Peyer's patch (tissue), 4 donors: Measurements from ENCODE around the gene ZFAND5. TPM values are rescaled to one million over a fixed set of nuclear protein-coding genes. Genes with fewer than 3 reads are reported as not detected.

Source experiments
- DNase-seq, 3 donors: peaks; one replicate each; pipeline ENCODE4 v3.0.0-alpha.2; 2017 to 2019
- H3K27ac ChIP-seq, 4 donors: fragments of 200-600 bp; sonication (generic); one replicate each; pipeline ENCODE4 v1.5.1; 2016 to 2019
- H3K27me3 ChIP-seq, 2 donors: fragments of 200-600 bp; sonication (generic); one replicate each; pipeline ENCODE4 v1.5.1; 2019
- H3K36me3 ChIP-seq, 3 donors: fragments of 200-600 bp; sonication (generic); one replicate each; pipeline ENCODE4 v1.5.1; 2016 to 2019
- H3K4me1 ChIP-seq, 4 donors: fragments of 200-600 bp; sonication (generic); one replicate each; pipeline ENCODE4 v1.5.1; 2016 to 2019
- H3K4me3 ChIP-seq, 4 donors: fragments of 200-600 bp; sonication (generic); 1 replicate in 3 of 4; 2 replicates in 1 of 4; pipeline ENCODE4 v1.5.1; 2016 to 2019; ENCODE audit warnings: mild to moderate bottlenecking in 1 of 4
- H3K9me3 ChIP-seq, 4 donors: fragments of 200-600 bp; sonication (generic); one replicate each; pipeline ENCODE4 v1.5.1; 2016 to 2019; ENCODE audit warnings: mild to moderate bottlenecking in 1 of 4
- POLR2A ChIP-seq, 2 donors: fragments of 450-650 bp; IDR thresholded peaks; one replicate each; pipeline ENCODE4 v1.5.1; 2017; ENCODE audit warnings: antibody characterized with exemption in 2 of 2, mild to moderate bottlenecking in 2 of 2, moderate library complexity in 2 of 2
- total RNA-seq, 4 donors: library from RNA; depleted of rRNA; stranded (reverse); fragments of >200 nt; gene quantifications; one replicate each; pipeline ENCODE4 v1.1.0, GENCODE V29; 2016
- TF ChIP-seq, protein P1 (sequence below), 6 experiments: fragments of 450-650 bp in 4 of 6; fragments of 200-600 bp in 2 of 6; sonication (generic) in 1 of 6; IDR thresholded peaks; one replicate each; pipeline ENCODE4 v1.5.1; 2017 to 2019; ENCODE audit warnings: antibody characterized with exemption in 6 of 6, mild to moderate bottlenecking in 3 of 6, moderate library complexity in 1 of 6

ZFAND5 gene
- total RNA-seq, 4 donors from 2014 or later = 69.0 to 272 (median 135) TPM

DNA sequence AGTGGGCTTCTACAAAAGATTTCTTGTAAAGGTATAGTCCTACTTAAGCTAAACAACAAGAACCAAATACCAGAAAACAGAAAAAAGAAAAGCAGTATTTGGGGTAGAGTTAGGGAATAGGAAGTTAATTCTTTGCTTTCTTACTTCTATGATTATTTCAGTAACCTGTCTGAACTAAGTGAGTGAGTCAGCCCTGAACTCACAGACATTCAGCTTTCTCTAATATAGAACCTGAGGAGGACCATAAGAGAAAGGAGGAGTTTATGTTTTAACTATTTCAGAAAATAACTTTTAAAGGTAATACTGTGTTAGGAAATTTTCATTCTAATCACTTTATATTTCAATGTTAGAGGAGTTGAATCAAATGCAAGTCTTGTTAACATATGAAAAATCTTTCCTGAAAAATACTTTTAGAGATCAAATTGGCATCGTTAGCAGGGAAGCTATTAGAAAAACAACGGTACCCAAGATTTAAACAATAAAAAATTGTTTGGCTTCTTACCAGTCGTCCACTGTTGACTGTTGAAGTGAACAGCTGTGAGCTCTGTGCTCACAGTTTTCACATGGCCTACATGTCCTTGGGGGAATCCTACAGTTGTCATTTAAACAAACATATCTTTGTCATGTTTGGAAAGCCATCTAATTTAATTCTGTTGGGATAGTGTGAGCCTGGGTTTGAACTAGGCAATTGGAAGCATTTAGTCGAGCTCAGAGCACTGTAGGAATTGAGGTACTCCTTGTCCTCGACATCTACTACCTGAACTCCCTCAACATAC lies 19.9 kb upstream of the ZFAND5 start:
- H3K27ac ChIP-seq = no peak overlapping the region

DNA sequence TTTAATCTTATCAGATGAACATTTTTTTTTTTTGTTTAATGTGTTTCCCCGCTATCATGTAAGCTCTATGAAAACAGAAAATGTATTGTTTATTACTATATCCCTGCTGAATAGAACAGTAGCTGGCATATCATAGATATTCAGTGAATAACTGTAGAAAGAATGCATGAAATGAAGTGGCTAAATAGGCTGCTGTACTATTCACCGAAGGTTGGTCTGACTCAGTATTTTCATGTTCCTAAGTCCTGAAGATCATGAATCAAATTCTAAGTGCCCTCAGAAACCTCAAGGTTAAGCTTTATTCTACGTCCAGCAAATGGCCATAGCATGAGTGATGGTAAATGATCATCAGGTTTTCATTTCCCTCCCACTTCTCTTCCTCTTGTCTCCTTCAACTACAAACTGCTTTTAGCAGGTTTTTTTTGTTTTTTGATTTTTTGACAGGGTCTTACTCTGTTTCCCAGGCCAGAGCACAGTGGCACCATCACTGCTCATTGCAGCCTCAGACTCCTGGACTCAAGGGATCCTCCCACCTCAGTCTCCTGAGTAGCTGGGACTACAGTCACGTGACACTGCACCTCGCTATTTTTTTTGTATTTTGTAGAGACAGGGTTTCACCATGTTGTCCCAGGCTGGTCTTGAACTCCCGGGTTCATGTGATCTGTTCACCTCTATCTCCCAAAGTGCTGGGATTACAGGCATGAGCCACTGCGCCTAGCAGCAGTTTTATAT lies 19.1 kb upstream of the ZFAND5 start:
- no peak overlapping the region for H3K4me3 ChIP-seq
- no peak for DNase-seq
- no peak overlapping the region for H3K27ac ChIP-seq
- H3K4me1 ChIP-seq = no peaks in the 10 kb centered on the region
- no peaks in the 10 kb centered on the region for H3K27me3 ChIP-seq
- no peak for TF ChIP-seq POLR2A (IDR thresholded peaks at IDR 0.05)
- TF ChIP-seq, protein P1, sequence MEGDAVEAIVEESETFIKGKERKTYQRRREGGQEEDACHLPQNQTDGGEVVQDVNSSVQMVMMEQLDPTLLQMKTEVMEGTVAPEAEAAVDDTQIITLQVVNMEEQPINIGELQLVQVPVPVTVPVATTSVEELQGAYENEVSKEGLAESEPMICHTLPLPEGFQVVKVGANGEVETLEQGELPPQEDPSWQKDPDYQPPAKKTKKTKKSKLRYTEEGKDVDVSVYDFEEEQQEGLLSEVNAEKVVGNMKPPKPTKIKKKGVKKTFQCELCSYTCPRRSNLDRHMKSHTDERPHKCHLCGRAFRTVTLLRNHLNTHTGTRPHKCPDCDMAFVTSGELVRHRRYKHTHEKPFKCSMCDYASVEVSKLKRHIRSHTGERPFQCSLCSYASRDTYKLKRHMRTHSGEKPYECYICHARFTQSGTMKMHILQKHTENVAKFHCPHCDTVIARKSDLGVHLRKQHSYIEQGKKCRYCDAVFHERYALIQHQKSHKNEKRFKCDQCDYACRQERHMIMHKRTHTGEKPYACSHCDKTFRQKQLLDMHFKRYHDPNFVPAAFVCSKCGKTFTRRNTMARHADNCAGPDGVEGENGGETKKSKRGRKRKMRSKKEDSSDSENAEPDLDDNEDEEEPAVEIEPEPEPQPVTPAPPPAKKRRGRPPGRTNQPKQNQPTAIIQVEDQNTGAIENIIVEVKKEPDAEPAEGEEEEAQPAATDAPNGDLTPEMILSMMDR (IDR thresholded peaks at IDR 0.05) = no peak
- no peaks in the 10 kb centered on the region for H3K9me3 ChIP-seq
- no peaks in the 10 kb centered on the region for H3K36me3 ChIP-seq

More for the DNA sequence above, 19.9 kb upstream of the ZFAND5 start:
- no peak overlapping the region for H3K4me3 ChIP-seq
- H3K27me3 ChIP-seq = no peaks in the 10 kb centered on the region
- H3K4me1 ChIP-seq = no peaks in the 10 kb centered on the region
- TF ChIP-seq, protein P1 (IDR thresholded peaks at IDR 0.05) = no peak
- no peak for TF ChIP-seq POLR2A (IDR thresholded peaks at IDR 0.05)
- H3K9me3 ChIP-seq = no peaks in the 10 kb centered on the region
- H3K36me3 ChIP-seq = no peaks in the 10 kb centered on the region
- no peak for DNase-seq

DNA sequence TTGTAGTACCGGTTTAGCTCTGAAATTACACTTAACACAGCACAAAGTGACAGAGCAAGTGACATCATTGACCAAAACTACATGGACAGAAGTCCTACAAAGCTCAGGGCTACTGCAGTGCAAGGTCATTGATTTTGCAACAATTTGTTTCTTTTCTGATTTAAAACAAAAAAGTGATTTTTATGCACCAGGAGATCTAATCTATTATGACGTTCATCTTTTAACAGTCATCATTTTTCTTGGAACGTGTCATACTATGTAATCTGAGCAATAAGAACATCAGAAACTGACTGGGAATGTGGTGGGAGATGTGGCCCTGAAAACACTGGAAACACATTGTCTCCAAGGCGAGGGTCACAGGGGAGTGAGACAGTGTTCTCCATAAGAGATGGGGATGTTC lies 17.4 kb upstream of the ZFAND5 start:
- no peak for DNase-seq

DNA sequence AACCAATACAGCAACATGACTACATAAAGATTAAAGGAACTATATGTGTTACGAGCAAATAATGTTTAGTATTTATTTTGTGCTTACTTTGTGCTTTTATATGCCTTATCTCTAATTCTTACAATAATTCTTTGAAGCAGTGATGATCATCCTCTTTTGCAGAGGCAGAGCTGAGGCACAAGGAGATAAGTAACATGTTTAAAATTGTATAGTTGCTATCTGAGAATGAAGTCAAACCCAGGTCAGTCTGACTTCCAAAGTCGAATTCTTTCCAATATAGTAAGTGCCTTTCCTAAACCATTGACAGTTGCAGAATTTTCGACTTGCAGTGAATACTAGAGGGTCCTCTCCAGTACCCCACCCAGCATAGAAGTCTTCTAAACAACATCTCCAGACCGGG lies 12.0 kb upstream of the ZFAND5 start:
- TF ChIP-seq, protein P1 (IDR thresholded peaks at IDR 0.05) = no peak
- TF ChIP-seq POLR2A (IDR thresholded peaks at IDR 0.05) = no peak
- no peaks in the 10 kb centered on the region for H3K9me3 ChIP-seq
- H3K4me1 ChIP-seq = no peaks in the 10 kb centered on the region
- H3K36me3 ChIP-seq = no peaks in the 10 kb centered on the region
- H3K4me3 ChIP-seq = no peak overlapping the region
- H3K27me3 ChIP-seq = no peaks in the 10 kb centered on the region
- no peak for DNase-seq
- no peak overlapping the region for H3K27ac ChIP-seq

More for the DNA sequence above, 17.4 kb upstream of the ZFAND5 start:
- H3K36me3 ChIP-seq = no peaks in the 10 kb centered on the region
- H3K27me3 ChIP-seq = no peaks in the 10 kb centered on the region
- H3K4me1 ChIP-seq = no peaks in the 10 kb centered on the region
- H3K4me3 ChIP-seq = no peak overlapping the region
- H3K9me3 ChIP-seq = no peaks in the 10 kb centered on the region
- TF ChIP-seq, protein P1 (IDR thresholded peaks at IDR 0.05) = no peak
- TF ChIP-seq POLR2A (IDR thresholded peaks at IDR 0.05) = no peak
- H3K27ac ChIP-seq = no peak overlapping the region

DNA sequence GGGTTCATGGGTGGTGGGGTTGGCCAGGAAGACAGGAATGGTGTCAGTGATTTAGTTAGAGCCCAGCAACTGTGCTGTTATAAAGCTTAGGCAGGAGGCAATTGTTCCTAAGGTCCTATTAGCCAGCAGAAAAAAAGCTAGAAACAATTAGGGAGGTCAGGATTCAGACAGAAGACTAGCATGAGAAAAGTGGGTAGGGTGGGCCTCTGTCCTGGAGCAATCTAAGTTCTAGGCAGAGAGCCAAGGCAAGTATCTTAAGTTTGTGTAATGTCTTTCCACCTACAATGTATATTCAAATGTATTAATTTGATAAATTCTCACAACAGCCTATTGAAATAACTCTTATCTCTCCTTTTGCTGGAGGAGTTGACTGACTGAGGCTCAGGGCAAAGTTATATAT lies 6.1 kb upstream of the ZFAND5 start:
- no peak overlapping the region for H3K27ac ChIP-seq
- DNase-seq = no peak
- H3K4me3 ChIP-seq = no peak overlapping the region
- no peaks in the 10 kb centered on the region for H3K9me3 ChIP-seq
- no peaks in the 10 kb centered on the region for H3K36me3 ChIP-seq
- H3K4me1 ChIP-seq = no peaks in the 10 kb centered on the region
- TF ChIP-seq POLR2A (IDR thresholded peaks at IDR 0.05) = no peak
- TF ChIP-seq, protein P1 (IDR thresholded peaks at IDR 0.05) = no peak
- H3K27me3 ChIP-seq = no peaks in the 10 kb centered on the region
